ENCODE measurements around the gene EXT2. TPM values are rescaled to one million over a fixed set of nuclear protein-coding genes. Genes with fewer than 3 reads are reported as not detected.

Gene EXT2
- total and polyA plus RNA-seq, 4 experiments from 2014 or later = 28.2 to 48.5 (median 35.7) TPM

DNA sequence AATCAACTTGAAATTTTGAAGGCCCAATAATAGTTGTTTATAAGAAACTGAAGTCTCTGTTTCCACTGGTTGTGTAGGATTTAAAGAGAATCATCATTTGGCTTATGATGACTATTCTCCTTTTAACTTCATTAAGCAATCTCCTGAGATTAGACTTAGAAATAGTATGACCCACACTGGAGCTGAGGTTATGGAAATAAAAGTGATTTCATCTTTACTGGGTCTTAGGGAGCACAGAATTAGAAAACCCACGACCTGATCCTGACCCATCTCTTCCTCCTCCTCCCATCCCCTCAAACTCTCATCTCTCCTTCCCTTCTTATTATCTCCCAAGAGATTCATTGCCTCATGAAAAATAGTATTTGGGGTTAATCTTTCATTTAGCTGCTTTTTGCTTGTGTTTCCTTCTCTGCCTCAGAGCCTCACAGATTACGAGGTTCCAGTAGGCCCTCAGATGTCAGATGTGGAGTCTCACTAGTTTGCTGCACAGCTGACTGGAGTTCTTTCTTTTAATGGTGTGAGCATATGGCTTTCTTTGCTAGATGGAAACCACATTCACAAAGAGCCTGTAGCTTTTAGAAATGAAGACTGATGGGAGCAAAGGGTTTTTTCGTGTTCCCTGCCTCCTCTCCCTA, 129.5 kb downstream of the EXT2 start:
- Histone ChIP-seq H3K4me1 (ENCODE audit: insufficient read depth, low read length) (peaks cover 9% of the 10 kb centered on the region), H3K36me3 (ENCODE audit: insufficient read depth, low read length) (no peaks in the 10 kb centered on the region), H3K27ac (ENCODE audit: low read depth, low read length) (no peak overlapping the region), H3K27me3 (ENCODE audit: insufficient read depth, low read length) (no peaks in the 10 kb centered on the region), H3K9me3 (ENCODE audit: control insufficient read depth in 1 of 2, low read length in 2 of 2) (no peaks in the 10 kb centered on the region), H3K4me3 (ENCODE audit: low read length in 2 of 2) (no peak overlapping the region)
- Mint-ChIP-seq H3K9me3 (no peaks in the 10 kb centered on the region), H3K27me3 (no peaks in the 10 kb centered on the region), H3K27ac (no peak overlapping the region), H3K36me3 (peaks cover 34 to 47% of the 10 kb centered on the region in 2 donors), H3K4me1 (peaks cover 8 to 25% (median 15%) of the 10 kb centered on the region in 4 donors), H3K4me3 (no peak overlapping the region)
- intact Hi-C loops (cut with micrococcal nuclease) = no loop called here
- POLR2A ChIA-PET (ENCODE audit: partially characterized antibody) = no interaction called here
- CTCF ChIA-PET (ENCODE audit: partially characterized antibody) = no interaction called here
- no peak for DNase-seq

DNA sequence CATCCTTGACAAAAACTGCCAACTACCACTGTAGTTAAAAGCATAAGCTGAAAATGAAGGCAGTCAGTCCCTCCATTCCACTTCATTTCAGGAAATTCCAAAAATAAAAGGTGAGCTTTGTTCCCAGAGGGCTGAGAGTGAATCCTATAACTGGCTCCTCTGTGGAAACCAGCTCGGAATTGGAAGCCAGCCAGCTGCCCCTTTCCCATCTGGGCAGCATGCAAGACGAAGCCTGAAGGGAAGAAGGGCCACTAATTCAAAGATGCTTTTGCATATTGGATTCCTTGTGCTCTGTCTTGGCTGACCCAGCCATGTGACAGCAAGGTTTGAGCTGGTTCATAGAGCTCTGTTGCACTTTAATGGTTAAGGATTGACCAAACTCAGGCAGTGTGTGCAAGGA, 131.0 kb downstream of the EXT2 start:
- Mint-ChIP-seq H3K27me3 (no peaks in the 10 kb centered on the region), H3K4me3 (peak overlapping the region in 3 of 8 donors; percentile 3 to 52 (median 18)), H3K27ac (peak overlapping the region in 2 of 7 donors; percentile 65 to 80), H3K4me1 (peaks cover 8 to 25% (median 15%) of the 10 kb centered on the region in 4 donors), H3K9me3 (no peaks in the 10 kb centered on the region), H3K36me3 (peaks cover 24 to 42% of the 10 kb centered on the region in 2 donors)
- CTCF ChIA-PET (ENCODE audit: partially characterized antibody) = interaction anchor here (0.7 kb wide), 1 partner anchor 132 kb away, joined by 3 read pairs; no protein-coding TSS in a partner anchor
- DNase-seq = no peak
- POLR2A ChIA-PET (ENCODE audit: partially characterized antibody) = no interaction called here
- Histone ChIP-seq H3K27ac (ENCODE audit: low read depth, low read length) (no peak overlapping the region), H3K4me1 (ENCODE audit: insufficient read depth, low read length) (peaks cover 9% of the 10 kb centered on the region), H3K4me3 (ENCODE audit: low read length in 2 of 2) (no peak overlapping the region), H3K9me3 (ENCODE audit: control insufficient read depth in 1 of 2, low read length in 2 of 2) (no peaks in the 10 kb centered on the region), H3K36me3 (ENCODE audit: insufficient read depth, low read length) (no peaks in the 10 kb centered on the region), H3K27me3 (ENCODE audit: insufficient read depth, low read length) (no peaks in the 10 kb centered on the region)
- intact Hi-C loops (cut with micrococcal nuclease) = no loop called here

DNA sequence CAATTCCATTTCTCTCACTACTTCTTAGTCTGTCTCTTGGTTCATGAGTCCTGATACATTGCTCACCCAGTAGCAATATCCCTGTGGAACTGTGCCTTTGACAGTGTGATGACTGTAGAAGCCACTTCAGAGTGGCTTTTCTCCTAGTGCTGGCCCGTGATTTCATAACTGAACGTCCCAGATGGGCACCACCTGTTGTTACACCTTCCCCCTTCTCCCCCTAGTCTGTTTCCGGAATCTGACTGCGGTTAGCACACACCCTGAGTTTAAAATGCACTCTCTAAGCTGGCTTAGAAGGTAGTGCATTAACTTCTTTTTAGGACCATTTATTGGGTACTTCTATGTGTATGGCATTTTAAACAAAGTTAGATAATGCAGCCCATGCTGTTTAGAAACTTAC, 131.5 kb downstream of the EXT2 start:
- ChIA-PET POLR2A (ENCODE audit: partially characterized antibody) (no interaction called here), CTCF (ENCODE audit: partially characterized antibody) (interaction anchor here (0.7 kb wide), 1 partner anchor 132 kb away, joined by 3 read pairs; no protein-coding TSS in a partner anchor)
- Mint-ChIP-seq H3K27me3 (no peaks in the 10 kb centered on the region), H3K4me3 (peak overlapping the region in 5 of 8 donors; percentile 1 to 67 (median 18)), H3K9me3 (no peaks in the 10 kb centered on the region), H3K27ac (peak overlapping the region in 4 of 7 donors; percentile 20 to 80 (median 57)), H3K4me1 (peaks cover 8 to 25% (median 15%) of the 10 kb centered on the region in 4 donors), H3K36me3 (peaks cover 21 to 38% of the 10 kb centered on the region in 2 donors)
- Histone ChIP-seq H3K27me3 (ENCODE audit: insufficient read depth, low read length) (no peaks in the 10 kb centered on the region), H3K9me3 (ENCODE audit: control insufficient read depth in 1 of 2, low read length in 2 of 2) (no peaks in the 10 kb centered on the region), H3K36me3 (ENCODE audit: insufficient read depth, low read length) (no peaks in the 10 kb centered on the region), H3K4me3 (ENCODE audit: low read length in 2 of 2) (no peak overlapping the region), H3K27ac (ENCODE audit: low read depth, low read length) (no peak overlapping the region), H3K4me1 (ENCODE audit: insufficient read depth, low read length) (peaks cover 9% of the 10 kb centered on the region)
- intact Hi-C loops (cut with micrococcal nuclease) = no loop called here
- peak in 1 of 5 donors; percentile 5 for DNase-seq

DNA sequence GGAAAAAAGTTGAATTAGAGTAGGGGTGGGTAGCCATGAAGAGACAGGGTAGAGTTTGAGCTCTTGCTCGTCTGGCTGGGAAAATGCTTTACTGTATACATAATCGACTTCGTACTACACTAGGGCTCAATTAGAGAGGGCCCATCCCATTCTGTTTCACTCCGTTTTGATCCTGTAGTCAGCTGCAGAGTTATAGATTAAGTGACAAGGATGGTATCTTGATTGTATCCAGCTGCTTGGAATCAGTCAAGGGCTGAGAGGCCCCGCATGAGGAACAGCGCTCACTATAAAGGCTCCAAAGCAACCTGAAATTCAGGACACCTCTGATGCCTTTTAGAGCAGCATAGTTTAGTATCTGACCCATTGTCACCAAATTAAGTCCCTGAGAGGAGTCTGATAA, 132.9 kb downstream of the EXT2 start:
- Histone ChIP-seq H3K4me3 (ENCODE audit: low read length in 2 of 2) (no peak overlapping the region), H3K4me1 (ENCODE audit: insufficient read depth, low read length) (peaks cover 9% of the 10 kb centered on the region), H3K27me3 (ENCODE audit: insufficient read depth, low read length) (no peaks in the 10 kb centered on the region), H3K27ac (ENCODE audit: low read depth, low read length) (no peak overlapping the region), H3K36me3 (ENCODE audit: insufficient read depth, low read length) (no peaks in the 10 kb centered on the region), H3K9me3 (ENCODE audit: control insufficient read depth in 1 of 2, low read length in 2 of 2) (no peaks in the 10 kb centered on the region)
- H3K27me3 Mint-ChIP-seq = no peaks in the 10 kb centered on the region
- DNase-seq = no peak
- H3K27ac Mint-ChIP-seq = no peak overlapping the region
- peaks cover 8 to 25% (median 15%) of the 10 kb centered on the region in 4 donors for H3K4me1 Mint-ChIP-seq
- CTCF ChIA-PET (ENCODE audit: partially characterized antibody) = interaction anchor here (1.1 kb wide), 1 partner anchor 16 kb away, joined by 3 read pairs; no protein-coding TSS in a partner anchor
- H3K4me3 Mint-ChIP-seq = no peak overlapping the region
- H3K36me3 Mint-ChIP-seq = peaks cover 21 to 36% of the 10 kb centered on the region in 2 donors
- no peaks in the 10 kb centered on the region for H3K9me3 Mint-ChIP-seq
- intact Hi-C loops (cut with micrococcal nuclease) = no loop called here
- POLR2A ChIA-PET (ENCODE audit: partially characterized antibody) = no interaction called here

DNA sequence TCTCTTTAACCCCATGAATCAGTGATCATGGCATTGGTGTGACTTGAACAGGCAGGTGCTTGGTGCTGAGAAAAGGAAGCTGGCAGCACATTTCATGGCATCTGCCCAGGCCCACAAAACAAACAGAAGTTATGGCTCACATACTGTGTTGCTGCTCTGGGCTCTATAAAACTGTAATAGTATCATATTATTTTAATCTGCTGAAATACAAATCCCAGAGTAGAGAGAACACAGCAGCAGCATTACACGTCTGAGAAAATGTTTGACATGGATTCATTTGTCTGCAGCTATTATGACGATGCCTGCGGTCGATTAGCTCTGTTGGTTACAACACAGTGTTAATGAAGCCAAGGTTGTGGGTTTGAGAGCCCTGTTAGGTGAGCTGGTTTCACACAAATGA, 133.6 kb downstream of the EXT2 start:
- intact Hi-C loops (cut with micrococcal nuclease) = no loop called here
- peaks cover 24 to 39% of the 10 kb centered on the region in 2 donors for H3K36me3 Mint-ChIP-seq
- no peak overlapping the region for H3K4me3 Mint-ChIP-seq
- H3K9me3 ChIP-seq (ENCODE audit: control insufficient read depth in 1 of 2, low read length in 2 of 2) = no peaks in the 10 kb centered on the region
- H3K4me1 ChIP-seq (ENCODE audit: insufficient read depth, low read length) = peaks cover 9% of the 10 kb centered on the region
- ChIA-PET POLR2A (ENCODE audit: partially characterized antibody) (no interaction called here), CTCF (ENCODE audit: partially characterized antibody) (interaction anchor here (1.1 kb wide), 1 partner anchor 15 kb away, joined by 3 read pairs; no protein-coding TSS in a partner anchor)
- no peak overlapping the region for H3K27ac ChIP-seq (ENCODE audit: low read depth, low read length)
- no peaks in the 10 kb centered on the region for H3K9me3 Mint-ChIP-seq
- no peaks in the 10 kb centered on the region for H3K36me3 ChIP-seq (ENCODE audit: insufficient read depth, low read length)
- no peaks in the 10 kb centered on the region for H3K27me3 Mint-ChIP-seq
- H3K27me3 ChIP-seq (ENCODE audit: insufficient read depth, low read length) = no peaks in the 10 kb centered on the region
- H3K4me3 ChIP-seq (ENCODE audit: low read length in 2 of 2) = no peak overlapping the region
- no peak overlapping the region for H3K27ac Mint-ChIP-seq
- DNase-seq = no peak
- peaks cover 8 to 25% (median 15%) of the 10 kb centered on the region in 4 donors for H3K4me1 Mint-ChIP-seq

DNA sequence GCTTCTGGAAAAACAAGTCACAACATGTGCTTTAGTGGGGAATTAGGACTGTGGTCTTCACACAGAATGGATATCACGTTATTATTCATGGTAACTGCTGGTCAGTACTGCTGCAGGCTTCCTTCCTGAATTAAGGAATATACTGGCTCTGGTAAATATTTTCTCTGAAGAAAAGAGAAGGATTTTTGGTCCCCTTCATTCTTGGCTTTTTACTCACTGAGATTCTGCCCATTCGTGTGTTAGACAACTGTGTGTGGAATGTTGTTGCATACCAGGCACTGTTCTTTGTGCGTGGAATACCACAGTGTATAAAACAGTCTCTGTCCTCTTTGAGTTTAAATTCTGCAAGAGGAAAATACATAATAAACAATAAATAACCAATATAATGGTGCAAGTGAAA, 134.1 kb downstream of the EXT2 start:
- intact Hi-C loops (cut with micrococcal nuclease) = no loop called here
- H3K27ac ChIP-seq (ENCODE audit: low read depth, low read length) = no peak overlapping the region
- no peaks in the 10 kb centered on the region for H3K27me3 ChIP-seq (ENCODE audit: insufficient read depth, low read length)
- no peak for DNase-seq
- ChIA-PET POLR2A (ENCODE audit: partially characterized antibody) (no interaction called here), CTCF (ENCODE audit: partially characterized antibody) (no interaction called here)
- Mint-ChIP-seq H3K4me1 (peaks cover 8 to 25% (median 15%) of the 10 kb centered on the region in 4 donors), H3K27ac (no peak overlapping the region), H3K36me3 (peaks cover 26 to 39% of the 10 kb centered on the region in 2 donors), H3K9me3 (no peaks in the 10 kb centered on the region), H3K4me3 (no peak overlapping the region), H3K27me3 (no peaks in the 10 kb centered on the region)
- H3K9me3 ChIP-seq (ENCODE audit: control insufficient read depth in 1 of 2, low read length in 2 of 2) = no peaks in the 10 kb centered on the region
- no peaks in the 10 kb centered on the region for H3K36me3 ChIP-seq (ENCODE audit: insufficient read depth, low read length)
- H3K4me3 ChIP-seq (ENCODE audit: low read length in 2 of 2) = no peak overlapping the region
- H3K4me1 ChIP-seq (ENCODE audit: insufficient read depth, low read length) = peaks cover 9% of the 10 kb centered on the region

DNA sequence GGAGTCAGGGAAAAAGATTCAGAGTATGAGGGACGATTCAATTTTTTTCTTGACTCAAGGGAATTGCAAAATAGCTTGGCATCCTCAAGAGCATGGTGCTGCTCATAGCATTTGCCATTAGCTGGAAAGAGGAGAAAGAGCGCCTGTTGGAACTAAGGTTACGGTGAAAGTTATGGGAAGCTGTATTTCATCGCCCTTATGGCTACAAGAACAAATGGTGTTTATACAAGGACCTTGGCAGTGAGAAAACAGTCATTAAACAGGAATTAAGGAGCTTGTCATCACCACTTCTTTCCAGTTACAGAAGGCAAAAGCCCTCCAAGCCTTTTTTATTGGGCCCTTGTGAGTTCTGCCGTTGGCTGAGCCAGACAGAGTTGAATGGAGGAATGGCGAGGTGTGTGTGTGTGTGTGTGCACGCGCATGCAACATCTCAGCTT, 140.3 kb downstream of the EXT2 start:
- ChIA-PET POLR2A (ENCODE audit: partially characterized antibody) (no interaction called here), CTCF (ENCODE audit: partially characterized antibody) (no interaction called here)
- Mint-ChIP-seq H3K4me1 (no peaks in the 10 kb centered on the region), H3K4me3 (no peak overlapping the region), H3K27me3 (no peaks in the 10 kb centered on the region), H3K27ac (peak overlapping the region in 1 of 7 donors; percentile 31), H3K9me3 (peaks cover 0 to 2% (median 0%) of the 10 kb centered on the region in 8 donors), H3K36me3 (peaks cover 52 to 68% of the 10 kb centered on the region in 2 donors)
- intact Hi-C loops (cut with micrococcal nuclease) = no loop called here
- Histone ChIP-seq H3K36me3 (ENCODE audit: insufficient read depth, low read length) (peaks cover 21% of the 10 kb centered on the region), H3K4me3 (ENCODE audit: low read length in 2 of 2) (no peak overlapping the region), H3K27me3 (ENCODE audit: insufficient read depth, low read length) (no peaks in the 10 kb centered on the region), H3K4me1 (ENCODE audit: insufficient read depth, low read length) (no peaks in the 10 kb centered on the region), H3K9me3 (ENCODE audit: control insufficient read depth in 1 of 2, low read length in 2 of 2) (no peaks in the 10 kb centered on the region), H3K27ac (ENCODE audit: low read depth, low read length) (no peak overlapping the region)
- DNase-seq = no peak
